Heart left ventricle (tissue), 16 donors: ENCODE results near the gene ABCC8. TPM values are rescaled to one million over a fixed set of nuclear protein-coding genes. Genes with fewer than 3 reads are reported as not detected.

Experiments
- ATAC-seq, 4 donors: fragments of 200-7000 bp; cut with Tn5 transposase; one replicate each; pipeline ENCODE4 v1.9.1; 2020 to 2022; ENCODE audit warnings: moderate library complexity in 4 of 4, mild to moderate bottlenecking in 3 of 4, moderate number of reproducible peaks in 1 of 4
- DNase-seq, 5 donors: peaks; one replicate each; pipeline ENCODE4 v3.0.0-alpha.2; 2020
- H3K27ac ChIP-seq, 12 donors: fragments of 200-600 bp; sonication (generic) in 4 of 12; one replicate each; pipeline versions ENCODE4 v1.5.0 to v1.8.0; 2016 to 2022; ENCODE audit warnings: mild to moderate bottlenecking in 2 of 12
- H3K27me3 ChIP-seq, 9 donors: fragments of 200-600 bp; sonication (generic) in 2 of 9; one replicate each; pipeline versions ENCODE4 v1.5.1 to v1.8.0; 2016 to 2022; ENCODE audit warnings: mild to moderate bottlenecking in 3 of 9
- H3K36me3 ChIP-seq, 9 donors: fragments of 200-600 bp; sonication (generic) in 2 of 9; one replicate each; pipeline versions ENCODE4 v1.5.0 to v1.8.0; 2018 to 2022; ENCODE audit warnings: mild to moderate bottlenecking in 2 of 9
- H3K4me1 ChIP-seq, 12 donors: fragments of 200-600 bp; sonication (generic) in 4 of 12; one replicate each; pipeline versions ENCODE4 v1.5.0 to v1.8.0; 2016 to 2022; ENCODE audit warnings: mild to moderate bottlenecking in 3 of 12
- H3K4me3 ChIP-seq, 12 donors: fragments of 200-600 bp; sonication (generic) in 4 of 12; one replicate each; pipeline versions ENCODE4 v1.5.0 to v1.8.0; 2017 to 2022; ENCODE audit warnings: mild to moderate bottlenecking in 9 of 12, moderate library complexity in 4 of 12
- H3K9me3 ChIP-seq, 12 donors: fragments of 200-600 bp; sonication (generic) in 4 of 12; one replicate each; pipeline versions ENCODE4 v1.5.0 to v1.8.0; 2016 to 2022; ENCODE audit warnings: mild to moderate bottlenecking in 1 of 12
- CTCF ChIP-seq, 12 donors: fragments of 200-600 bp; sonication (generic) in 4 of 12; IDR thresholded peaks; one replicate each; pipeline versions ENCODE4 v1.5.0 to v1.8.0; 2018 to 2022; ENCODE audit warnings: antibody characterized with exemption in 12 of 12, mild to moderate bottlenecking in 5 of 12
- POLR2A ChIP-seq, 2 donors: fragments of 450-650 bp; IDR thresholded peaks; one replicate each; pipeline ENCODE4 v1.6.1; 2017; ENCODE audit warnings: antibody characterized with exemption in 2 of 2, mild to moderate bottlenecking in 2 of 2, moderate library complexity in 2 of 2
- WGBS, 4 donors: extraction: QIAGEN DNeasy Blood & Tissue Kit in 2 of 4; methylation state at CpG; one replicate each; pipeline versions ENCODE4 v1.1.5 to v1.1.7; 2013 to 2018; 5-methylcytosine and 5-hydroxymethylcytosine counted together
- intact Hi-C, 10 donors: fragments of 100-400 bp; cut with DNase I; formaldehyde crosslinking; loops; one replicate each; pipeline versions ENCODE4 v1.11.1 to v1.14.2; 2022
- polyA plus RNA-seq, 2 donors: library from polyadenylated mRNA; stranded (reverse); fragments of 200-250 nt; gene quantifications; one replicate each; pipeline ENCODE4 v1.2.3, GENCODE V29; 2013
- total RNA-seq, 9 donors: library from RNA; depleted of rRNA in 2 of 9; stranded (reverse); fragments of >200 nt in 2 of 9; fragmentation: NEBNext Ultra II Directional in 3 of 9; extraction: Animal tissue kit (Norgen Biotek cat#: 25700) in 3 of 9; gene quantifications; one replicate each; pipeline versions ENCODE4 v1.1.0 to v1.2.4, GENCODE V29; 2016 to 2023
- donor health status: ischemic (EF 13 %, LVEDD 7.1; RV severe dilation, severe dysfunction).
- donor health status: healthy with polysubstance abuse.
- donor health status: DM: no; HTN: yes; CAD: no.
- donor health status: DM: no; HTN: no; CAD: no.
- donor health status: ischemic (EF 25% LVEDD 6.9; RV normal size, moderate dysfunction).
- donor health status: ischemic (EF 25% LVEDD 5.7; RV mildly dilated, moderate dysfunction).
- donor health status: healthy.
- donor health status: DM: yes; HTN: yes; CAD: no.
- donor health status: ischemic (EF 35%, LVEDD 5.7; RV mildly dilated, moderate dysfunction).
- donor health status: nonischemic (EF 11% LVEDD 7.7; RV severe dilation, severe dysfunction).
- donor health status: DM: yes; HTN: yes; CAD: no.
- donor health status: PGD.
- donor health status: ischemic (EF 29% LVEDD 5.4; RV normal size, mild dysfunction).
- donor health status: nonischemic (EF 23%, LVEDD 6.1; RV moderate dilation, normal function).

ABCC8 gene
- total and polyA plus RNA-seq, 11 donors, result 0.69 to 9.6 (median 3.6) TPM

- intact Hi-C loops, result no loop called here
- no peak for TF ChIP-seq CTCF (IDR thresholded peaks at IDR 0.05)
- TF ChIP-seq POLR2A (IDR thresholded peaks at IDR 0.05), result no peak
- H3K4me3 ChIP-seq, result no peak overlapping the region
- DNase-seq (no peak), ATAC-seq (no peak)
- peaks cover 0 to 11% (median 0%) of the 10 kb centered on the region in 12 donors for H3K4me1 ChIP-seq
- H3K27ac ChIP-seq, result no peak overlapping the region
- H3K27me3 ChIP-seq, result peaks cover 0 to 9% (median 0%) of the 10 kb centered on the region in 9 donors
- WGBS, 4 donors, result 49 to 74% (median 54%) methylated on average over 5 of the region's 5 CpGs
- H3K9me3 ChIP-seq, result no peaks in the 10 kb centered on the region
- H3K36me3 ChIP-seq, result no peaks in the 10 kb centered on the region
These were observed 13.1 kb upstream of the ABCC8 start for GRCh38 chr11:17489751-17490150.

GRCh38 chr11:17488563-17488962 lies 11.9 kb upstream of the ABCC8 start:
- Histone ChIP-seq H3K27ac (no peak overlapping the region), H3K4me3 (no peak overlapping the region), H3K9me3 (peaks cover 0 to 6% (median 0%) of the 10 kb centered on the region in 12 donors), H3K4me1 (peaks cover 0 to 11% (median 0%) of the 10 kb centered on the region in 12 donors), H3K27me3 (peaks cover 0 to 11% (median 0%) of the 10 kb centered on the region in 9 donors), H3K36me3 (no peaks in the 10 kb centered on the region)
- no peak for DNase-seq
- TF ChIP-seq CTCF (IDR thresholded peaks at IDR 0.05) (no peak), POLR2A (IDR thresholded peaks at IDR 0.05) (no peak)
- WGBS, 4 donors, result 77 to 94% (median 87%) methylated on average over 1 of the region's 1 CpG
- intact Hi-C loops, result no loop called here
- no peak for ATAC-seq

GRCh38 chr11:17486646-17487045 lies 10.0 kb upstream of the ABCC8 start:
- Histone ChIP-seq H3K36me3 (no peaks in the 10 kb centered on the region), H3K4me1 (peaks cover 0 to 11% (median 0%) of the 10 kb centered on the region in 12 donors), H3K27me3 (peaks cover 0 to 9% (median 0%) of the 10 kb centered on the region in 9 donors), H3K9me3 (peaks cover 0 to 6% (median 0%) of the 10 kb centered on the region in 12 donors), H3K27ac (no peak overlapping the region), H3K4me3 (no peak overlapping the region)
- ATAC-seq (no peak), DNase-seq (no peak)
- TF ChIP-seq POLR2A (IDR thresholded peaks at IDR 0.05), result no peak
- no peak for TF ChIP-seq CTCF (IDR thresholded peaks at IDR 0.05)
- intact Hi-C loops, result no loop called here
- WGBS, 4 donors, result 78 to 92% (median 90%) methylated on average over 5 of the region's 5 CpGs

- Histone ChIP-seq H3K36me3 (no peaks in the 10 kb centered on the region), H3K4me1 (peaks cover 0 to 8% (median 0%) of the 10 kb centered on the region in 12 donors), H3K27me3 (peaks cover 0 to 12% (median 0%) of the 10 kb centered on the region in 9 donors), H3K4me3 (no peak overlapping the region), H3K9me3 (peaks cover 0 to 6% (median 0%) of the 10 kb centered on the region in 12 donors), H3K27ac (no peak overlapping the region)
- intact Hi-C loops, result no loop called here
- TF ChIP-seq CTCF (IDR thresholded peaks at IDR 0.05) (no peak), POLR2A (IDR thresholded peaks at IDR 0.05) (no peak)
- 69 to 76% (median 71%) methylated on average over 2 of the region's 2 CpGs for WGBS, 4 donors
- DNase-seq (no peak), ATAC-seq (no peak)
These were observed 6.9 kb upstream of the ABCC8 start for GRCh38 chr11:17483505-17483904.
